Fibroblast of mammary gland (primary cell): ENCODE measurements around the gene P2RY6.

Experiments
- DNase-seq: peaks from one replicate; pipeline ENCODE4 v3.0.0-alpha.2; 2010; ENCODE audit warnings: low read depth
- H3K4me3 ChIP-seq: 2 replicates; pipeline ENCODE4 v1.5.1; 2011; ENCODE audit warnings: low read depth, mild to moderate bottlenecking, low read length, moderate library complexity; ENCODE audit not compliant: control insufficient read depth
- CTCF ChIP-seq: conservative IDR thresholded peaks from 2 replicates; pipeline ENCODE4 v1.5.1; 2011; ENCODE audit warnings: low read depth, low read length, inconsistent platforms; ENCODE audit not compliant: control insufficient read depth, insufficient read depth

Gene P2RY6

GRCh38 chr11:73239111-73239521 is 33.0 kb upstream of the P2RY6 start:
- TF ChIP-seq CTCF = no peak
- DNase-seq = no peak
- H3K4me3 ChIP-seq = no peak overlapping the region

GRCh38 chr11:73239571-73240189 is 32.5 kb upstream of the P2RY6 start:
- no peak overlapping the region for H3K4me3 ChIP-seq
- DNase-seq = no peak
- no peak for TF ChIP-seq CTCF

- peak; percentile 72 for DNase-seq
- H3K4me3 ChIP-seq = no peak overlapping the region
- no peak for TF ChIP-seq CTCF
These were observed 31.9 kb upstream of the P2RY6 start for GRCh38 chr11:73240190-73240781.

- no peak overlapping the region for H3K4me3 ChIP-seq
- no peak for DNase-seq
- no peak for TF ChIP-seq CTCF
These were observed 30.8 kb upstream of the P2RY6 start for GRCh38 chr11:73241300-73241699.

GRCh38 chr11:73242251-73243092 is 29.7 kb upstream of the P2RY6 start:
- peak; percentile 84 for TF ChIP-seq CTCF
- peak overlapping the region; percentile 15 for H3K4me3 ChIP-seq
- DNase-seq = peak; percentile 60

- DNase-seq = no peak
- no peak for TF ChIP-seq CTCF
- no peak overlapping the region for H3K4me3 ChIP-seq
These were observed 29.0 kb upstream of the P2RY6 start for GRCh38 chr11:73243093-73243485.
